LNCAP (cell line): ENCODE data around the gene GHRL.

Experiments used
- TF ChIP-seq, protein P1 (sequence below): fragments of 450-650 bp; IDR thresholded peaks from 2 replicates; pipeline ENCODE4 v1.5.1; 2017; ENCODE audit warnings: mild to moderate bottlenecking

Gene GHRL

DNA sequence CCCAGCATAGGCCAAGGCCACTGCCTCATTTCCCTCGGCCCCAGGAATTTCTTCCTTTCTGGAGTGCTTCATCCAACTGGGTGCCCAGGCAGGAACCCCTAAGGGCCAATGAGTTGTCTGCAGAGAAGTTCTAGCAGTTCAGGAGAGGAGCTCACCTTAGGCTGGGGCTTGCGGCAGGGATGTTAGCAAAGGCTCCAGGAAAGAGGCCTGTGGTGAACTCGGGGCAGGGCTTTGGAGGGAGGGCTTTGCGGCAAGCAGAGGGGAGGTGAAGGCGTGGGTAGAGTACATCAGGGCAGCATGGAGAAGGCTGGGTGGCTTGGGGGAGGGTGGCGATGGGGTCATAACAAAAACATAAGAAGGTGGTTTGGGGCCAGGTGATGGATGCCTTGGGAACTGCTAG lies 1.1 kb downstream of the GHRL start:
- TF ChIP-seq, protein P1, sequence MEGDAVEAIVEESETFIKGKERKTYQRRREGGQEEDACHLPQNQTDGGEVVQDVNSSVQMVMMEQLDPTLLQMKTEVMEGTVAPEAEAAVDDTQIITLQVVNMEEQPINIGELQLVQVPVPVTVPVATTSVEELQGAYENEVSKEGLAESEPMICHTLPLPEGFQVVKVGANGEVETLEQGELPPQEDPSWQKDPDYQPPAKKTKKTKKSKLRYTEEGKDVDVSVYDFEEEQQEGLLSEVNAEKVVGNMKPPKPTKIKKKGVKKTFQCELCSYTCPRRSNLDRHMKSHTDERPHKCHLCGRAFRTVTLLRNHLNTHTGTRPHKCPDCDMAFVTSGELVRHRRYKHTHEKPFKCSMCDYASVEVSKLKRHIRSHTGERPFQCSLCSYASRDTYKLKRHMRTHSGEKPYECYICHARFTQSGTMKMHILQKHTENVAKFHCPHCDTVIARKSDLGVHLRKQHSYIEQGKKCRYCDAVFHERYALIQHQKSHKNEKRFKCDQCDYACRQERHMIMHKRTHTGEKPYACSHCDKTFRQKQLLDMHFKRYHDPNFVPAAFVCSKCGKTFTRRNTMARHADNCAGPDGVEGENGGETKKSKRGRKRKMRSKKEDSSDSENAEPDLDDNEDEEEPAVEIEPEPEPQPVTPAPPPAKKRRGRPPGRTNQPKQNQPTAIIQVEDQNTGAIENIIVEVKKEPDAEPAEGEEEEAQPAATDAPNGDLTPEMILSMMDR = no peak

DNA sequence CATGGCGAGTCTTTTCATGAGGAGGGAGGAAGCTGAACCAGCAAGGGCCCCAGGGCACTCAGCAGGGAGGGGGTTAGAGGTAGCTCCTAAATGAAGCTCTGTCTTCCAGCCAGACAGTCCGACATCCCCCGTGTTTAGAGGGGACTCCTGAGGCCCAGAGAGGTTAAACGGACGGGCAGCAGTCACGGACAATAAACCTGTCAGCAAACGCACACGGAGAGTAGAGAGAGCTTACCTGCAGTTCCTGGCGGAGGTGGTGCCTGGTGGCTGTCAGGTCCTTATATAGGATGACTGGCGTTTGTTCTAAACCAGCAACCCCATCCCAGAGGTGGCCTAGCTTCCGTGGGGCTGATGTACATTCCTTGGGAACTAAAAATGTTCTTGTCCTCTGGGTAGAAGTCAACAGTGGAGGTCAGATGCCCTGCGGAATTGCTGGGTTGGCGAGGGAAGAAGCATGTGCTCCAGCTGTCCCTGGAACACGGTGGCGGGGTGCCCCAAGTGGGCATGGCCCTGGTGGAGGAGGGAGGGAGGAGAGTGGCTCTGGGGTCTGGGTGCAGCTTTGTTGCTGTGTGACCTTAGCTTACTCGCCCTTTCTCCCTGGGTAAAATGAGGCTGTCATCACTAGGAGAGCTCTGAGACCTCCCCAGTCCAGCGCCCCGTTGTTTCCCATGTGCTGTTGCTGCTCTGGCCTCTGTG lies 2.1 kb downstream of the GHRL start:
- TF ChIP-seq, protein P1 = no peak

DNA sequence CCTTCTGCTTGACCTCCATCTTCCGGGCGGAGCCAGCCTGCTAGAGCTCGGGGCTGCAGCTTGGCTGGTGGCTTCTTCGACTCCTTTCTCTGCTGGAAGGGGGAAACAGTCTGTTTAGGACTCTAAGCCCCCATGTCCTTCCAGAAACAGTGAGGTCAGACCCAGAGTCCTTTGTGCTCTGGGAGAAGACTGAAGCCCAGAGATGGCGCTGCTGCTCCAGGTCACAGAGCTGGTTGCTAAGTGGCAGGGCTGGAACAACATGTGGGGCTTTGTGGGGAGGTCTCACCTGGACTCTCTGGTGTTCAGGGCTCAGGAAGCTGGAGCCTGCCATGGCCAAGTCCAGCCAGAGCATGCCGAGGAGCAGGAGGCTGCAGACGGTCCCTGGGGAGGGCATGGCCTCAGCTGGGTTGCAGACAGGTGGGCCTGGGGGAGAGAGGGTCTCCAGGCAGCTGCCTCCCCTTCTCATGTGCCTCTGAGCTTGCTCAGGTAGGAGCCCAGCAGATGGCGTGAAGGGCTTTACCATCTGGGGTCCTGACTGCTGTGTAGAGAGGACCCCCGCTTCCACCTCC lies 2.9 kb downstream of the GHRL start:
- TF ChIP-seq, protein P1 = no peak

DNA sequence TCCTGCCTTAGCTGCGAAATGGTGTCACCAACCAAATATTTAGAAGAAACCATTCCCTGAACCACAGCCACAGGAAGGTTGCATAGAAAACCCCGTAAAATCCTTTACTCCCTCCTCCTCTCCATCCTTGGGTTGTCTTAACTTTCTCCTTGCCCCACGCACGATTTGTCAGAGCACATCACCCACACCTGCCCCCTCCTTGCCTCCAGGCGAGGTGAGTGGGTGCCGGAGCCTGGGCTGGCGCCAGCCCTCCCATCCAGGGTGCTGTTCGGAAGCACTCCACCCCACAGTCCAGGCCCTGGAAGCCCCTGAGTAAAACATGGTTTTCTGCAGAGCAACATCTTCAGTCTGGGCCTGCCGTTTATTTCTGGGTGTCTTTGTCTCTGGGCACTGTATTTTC lies 3.7 kb downstream of the GHRL start:
- TF ChIP-seq, protein P1 = no peak

DNA sequence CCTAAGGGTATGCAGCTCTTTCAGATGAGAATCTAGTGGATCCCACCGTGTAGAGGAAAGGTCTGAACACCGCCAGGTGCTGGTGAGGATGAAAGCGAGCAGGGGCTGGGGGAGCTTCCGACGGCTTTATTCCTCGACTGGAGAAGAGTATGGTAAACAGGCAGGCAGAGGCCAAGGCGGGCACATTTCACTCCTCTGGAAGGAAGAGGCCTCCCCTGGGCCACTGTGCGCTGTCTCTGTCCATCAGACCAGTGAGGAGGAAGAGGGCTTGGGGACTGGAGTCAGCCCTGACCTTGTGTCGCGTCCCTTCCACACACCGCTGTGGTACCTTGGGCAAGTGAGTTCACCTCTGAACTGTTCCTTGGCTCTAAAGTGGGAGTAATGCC lies 4.2 kb downstream of the GHRL start:
- TF ChIP-seq, protein P1 = no peak

DNA sequence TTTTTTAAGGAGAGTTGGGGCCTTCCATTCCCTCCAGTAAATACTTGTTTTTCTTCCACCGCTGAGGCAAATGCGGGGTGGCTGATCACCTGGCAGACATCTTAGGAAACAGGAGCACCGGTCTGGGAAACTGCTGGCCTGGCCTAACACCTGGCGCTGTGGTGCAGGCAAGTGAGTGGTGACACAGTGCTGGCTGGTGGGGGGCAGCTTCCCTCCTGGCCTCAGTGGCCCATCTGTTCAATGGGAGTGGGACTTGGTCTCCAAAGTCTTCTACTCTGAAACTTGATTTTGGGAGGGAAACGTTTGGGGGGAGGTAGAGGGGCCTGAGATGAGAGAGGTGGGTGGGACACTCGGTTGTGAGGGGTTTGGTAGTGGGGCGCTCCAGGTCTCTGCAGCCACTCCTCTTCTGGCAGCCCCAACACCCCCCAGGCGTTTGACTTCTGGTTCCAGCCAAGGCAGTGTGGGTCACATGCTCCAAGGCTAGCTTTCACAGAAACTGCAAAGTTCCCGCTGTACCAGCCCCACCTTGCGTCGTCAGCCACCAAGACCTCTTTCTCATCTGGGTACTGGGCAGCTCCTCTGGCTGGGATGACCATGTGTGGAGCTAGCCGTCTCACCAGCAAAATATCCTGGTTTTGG lies 4.7 kb downstream of the GHRL start:
- TF ChIP-seq, protein P1 = no peak

DNA sequence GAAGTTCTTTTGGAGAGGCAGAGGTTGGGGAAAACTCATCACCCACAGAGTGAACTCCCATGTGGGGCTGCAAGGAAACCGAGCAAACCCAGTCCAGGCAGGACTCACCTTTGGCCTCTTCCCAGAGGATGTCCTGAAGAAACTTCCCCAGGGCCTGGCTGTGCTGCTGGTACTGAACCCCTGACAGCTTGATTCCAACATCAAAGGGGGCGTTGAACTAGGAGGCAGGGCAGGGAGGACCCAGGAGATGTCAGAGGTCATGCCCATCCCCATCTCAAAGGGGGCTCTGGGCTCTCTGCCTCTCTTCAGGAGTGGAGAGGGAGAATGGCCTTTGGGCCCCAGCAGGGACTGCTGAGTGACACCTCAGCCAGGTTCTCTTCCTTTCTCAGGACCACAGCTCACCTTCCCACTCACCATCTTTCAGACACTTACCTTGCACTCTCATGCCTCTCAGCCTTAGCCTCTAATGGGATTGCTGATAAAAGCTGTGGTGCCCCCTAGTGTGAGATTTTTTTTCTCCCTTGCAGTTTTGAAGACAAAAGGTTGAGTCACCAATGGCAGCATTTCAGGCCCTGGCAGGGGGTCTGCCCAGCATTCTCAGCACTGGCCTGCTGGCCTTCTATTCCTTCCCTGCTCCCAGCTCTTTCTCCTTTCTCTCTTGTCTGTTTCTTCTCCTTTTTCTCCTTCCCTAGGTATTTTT lies 6.0 kb downstream of the GHRL start:
- TF ChIP-seq, protein P1 = no peak; the same call in 1 of the 2 replicates
